ENCODE data around the gene CASP6.
"Not testable (repeated sequence)": the region's sequence is repeated elsewhere in the genome, so short reads cannot be mapped to it uniquely, and the experiment has no call there.

Gene CASP6

DNA sequence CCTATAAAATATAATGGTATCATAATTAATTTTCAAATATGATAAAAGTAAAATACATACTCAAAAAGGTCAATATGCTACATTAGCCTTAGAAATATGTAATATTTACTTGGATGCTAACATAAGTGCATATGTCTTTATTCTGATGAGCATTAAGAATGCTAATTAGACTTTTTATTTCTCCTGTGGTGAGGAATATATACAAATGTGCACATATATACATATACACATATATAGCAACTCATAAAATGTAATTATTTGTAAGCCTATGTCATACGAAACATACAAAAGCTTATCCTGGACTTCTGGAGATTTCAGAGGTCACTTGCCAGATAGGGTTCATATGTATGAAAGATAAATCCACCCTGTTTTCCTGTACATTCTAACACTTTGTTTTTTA, 15.5 kb upstream of the CASP6 start:
- DNase-seq: no peak

- DNase-seq: no peak
Measured at GRCh38 chr4:109713500-109713899, 10.3 kb upstream of the CASP6 start.

GRCh38 chr4:109708990-109709389, 5.7 kb upstream of the CASP6 start:
- no peak for DNase-seq

DNA sequence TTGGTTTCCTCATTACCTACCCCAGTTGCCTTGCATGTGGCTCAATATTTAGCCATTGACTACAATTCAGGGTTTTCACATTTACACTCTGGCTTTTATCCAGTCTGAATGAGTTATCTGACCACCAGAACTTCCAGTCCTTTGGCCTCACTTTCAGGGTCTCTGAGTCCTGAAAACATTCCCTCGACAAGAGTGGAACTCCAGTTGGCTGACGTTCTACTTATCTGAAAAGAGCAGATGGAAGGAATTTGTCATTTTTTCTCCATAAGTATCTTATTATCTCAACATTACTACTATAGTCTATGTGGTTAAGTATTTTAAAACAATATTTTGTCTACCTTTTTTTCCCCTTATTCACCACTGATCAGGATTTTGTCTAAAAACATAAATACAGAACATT, 5.2 kb upstream of the CASP6 start:
- no peak for DNase-seq

GRCh38 chr4:109703664-109704361, 568 bp upstream of the CASP6 start:
- no peak for DNase-seq

GRCh38 chr4:109701566-109702410, 1.5 kb downstream of the CASP6 start:
- no peak for DNase-seq

- no peak for DNase-seq
Measured at GRCh38 chr4:109699553-109700225, 3.6 kb downstream of the CASP6 start.

DNA sequence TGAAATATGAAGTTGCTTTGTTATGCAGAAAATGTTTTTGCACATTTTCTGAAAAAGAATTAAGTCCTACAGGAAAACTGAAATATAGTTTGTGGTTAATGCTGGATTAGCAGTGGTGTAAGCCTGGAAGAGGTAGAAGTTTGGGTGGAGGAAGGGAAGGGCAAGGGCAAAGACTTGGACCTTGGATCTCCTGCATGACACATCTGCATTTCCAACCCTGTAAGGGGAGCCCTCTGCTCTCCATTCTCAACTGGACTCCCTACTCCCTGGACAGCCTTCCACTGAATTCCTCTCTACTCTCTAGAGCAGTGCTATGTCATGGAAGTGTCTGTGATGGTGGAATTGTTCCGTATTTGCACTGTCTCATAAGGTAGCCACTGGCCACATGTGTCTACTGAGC, 4.6 kb downstream of the CASP6 start:
- DNase-seq: no peak

DNA sequence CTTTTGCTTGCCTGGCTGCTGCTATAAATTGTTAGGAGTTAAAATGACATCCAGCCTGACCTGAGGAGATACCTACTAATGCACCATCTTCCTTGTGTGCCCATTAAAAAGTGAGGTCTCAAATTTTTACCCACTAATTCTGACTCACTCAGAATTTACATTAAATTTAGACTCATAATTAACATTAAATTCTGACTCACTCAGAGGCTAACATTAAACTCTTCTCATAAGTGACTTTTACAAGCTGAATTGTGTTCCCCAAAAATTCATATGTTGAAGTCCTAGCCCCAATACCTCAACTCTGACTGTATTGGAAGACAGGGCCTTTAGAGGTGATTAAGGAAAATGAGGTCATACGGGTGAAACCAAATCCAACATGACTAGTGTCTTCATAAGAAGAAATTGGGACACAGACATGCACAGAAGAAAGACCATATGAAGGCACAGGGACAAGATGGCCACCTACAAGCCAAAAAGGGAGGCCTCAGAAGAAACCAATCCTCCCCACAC, 11.8 kb downstream of the CASP6 start:
- no peak for DNase-seq

- no peak for DNase-seq
Measured at GRCh38 chr4:109690690-109691410, 12.4 kb downstream of the CASP6 start.

DNA sequence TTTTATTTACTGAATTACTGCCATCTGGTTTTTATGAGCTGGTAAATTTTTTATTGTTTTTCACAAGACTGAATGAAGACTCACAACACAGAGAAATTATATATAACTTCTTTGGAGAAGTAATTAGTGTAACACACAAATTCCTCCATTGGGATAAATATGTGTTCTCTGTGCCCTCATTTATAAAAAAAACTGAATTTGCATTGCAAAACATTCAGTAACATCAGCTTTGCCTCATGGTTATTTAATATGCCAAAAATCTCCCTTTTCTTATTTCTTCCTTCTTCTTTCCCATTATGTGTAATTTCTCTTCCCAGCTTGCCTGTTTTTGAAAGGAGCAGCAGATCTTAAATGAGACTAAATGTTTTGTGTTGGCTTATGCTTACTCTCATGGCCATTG, 18.5 kb downstream of the CASP6 start:
- no peak for DNase-seq

DNA sequence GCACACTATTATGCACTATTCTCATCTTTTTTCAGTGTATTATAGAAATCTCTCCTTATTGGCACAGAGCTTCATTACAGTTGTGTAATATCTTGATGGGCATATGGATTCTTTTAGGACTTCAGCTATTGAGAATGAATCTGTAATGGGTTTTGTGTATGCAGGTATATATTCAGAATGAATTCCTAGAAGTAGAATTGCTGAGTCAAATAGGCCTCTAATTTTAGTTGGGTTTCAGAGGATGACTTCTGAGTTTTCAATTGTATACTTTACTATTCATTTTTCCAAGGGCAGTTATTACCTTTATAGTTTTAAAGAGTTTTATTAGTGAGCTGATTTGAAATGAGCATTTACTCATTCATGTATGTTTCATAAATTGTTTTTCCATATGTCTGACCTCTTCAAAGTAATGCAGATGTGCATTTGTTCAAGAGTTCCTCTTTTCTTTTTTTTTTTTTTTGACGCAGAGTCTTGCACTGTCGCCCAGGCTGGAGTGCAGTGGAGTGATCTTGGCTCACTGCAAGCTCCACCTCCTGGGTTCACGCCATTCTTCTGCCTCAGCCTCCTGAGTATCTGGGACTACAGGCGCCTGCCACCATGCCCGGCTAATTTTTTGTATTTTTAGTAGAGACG, 19.5 kb downstream of the CASP6 start:
- DNase-seq: no peak

DNA sequence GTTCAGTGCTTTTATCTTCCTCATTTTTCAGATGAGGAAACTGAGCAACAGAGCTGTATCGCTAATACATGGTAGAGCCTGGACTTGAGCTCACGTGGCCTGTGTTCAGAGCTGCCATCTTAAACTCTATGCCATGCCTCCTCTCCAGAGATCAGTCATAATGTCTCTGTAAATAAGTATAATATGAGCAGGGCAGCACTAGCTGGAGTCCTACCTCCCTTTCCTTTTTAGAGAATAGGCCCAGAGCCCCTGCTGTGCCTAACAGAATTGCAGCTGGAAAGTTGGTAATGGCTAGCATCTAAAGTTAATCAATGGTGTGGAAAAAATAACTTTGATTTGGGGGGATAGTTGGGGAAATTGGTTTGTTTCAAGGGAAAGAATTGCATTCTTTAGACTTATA, 20.4 kb downstream of the CASP6 start:
- no peak for DNase-seq

DNA sequence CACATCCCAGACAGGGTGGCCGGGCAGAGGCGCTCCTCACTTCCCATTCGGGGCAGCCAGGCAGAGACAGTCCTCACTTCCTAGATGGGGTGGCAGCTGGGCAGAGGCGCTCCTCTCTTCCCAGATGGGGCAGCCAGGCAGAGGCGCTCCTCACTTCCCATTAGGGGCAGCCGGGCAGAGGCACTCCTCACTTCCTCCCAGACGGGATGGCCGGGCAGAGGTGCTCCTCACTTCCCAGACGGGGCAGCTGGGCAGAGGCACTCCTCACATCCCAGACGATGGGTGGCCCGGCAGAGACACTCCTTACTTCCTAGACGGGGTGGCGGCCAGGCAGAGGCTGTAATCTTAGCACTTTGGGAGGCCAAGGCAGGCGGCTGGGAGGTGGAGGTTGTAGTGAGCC, 24.3 kb downstream of the CASP6 start:
- DNase-seq: not testable (repeated sequence)

- DNase-seq: not testable (repeated sequence)
Measured at GRCh38 chr4:109678472-109678871, 24.8 kb downstream of the CASP6 start.

- DNase-seq: no peak
Measured at GRCh38 chr4:109676886-109677285, 26.4 kb downstream of the CASP6 start.

DNA sequence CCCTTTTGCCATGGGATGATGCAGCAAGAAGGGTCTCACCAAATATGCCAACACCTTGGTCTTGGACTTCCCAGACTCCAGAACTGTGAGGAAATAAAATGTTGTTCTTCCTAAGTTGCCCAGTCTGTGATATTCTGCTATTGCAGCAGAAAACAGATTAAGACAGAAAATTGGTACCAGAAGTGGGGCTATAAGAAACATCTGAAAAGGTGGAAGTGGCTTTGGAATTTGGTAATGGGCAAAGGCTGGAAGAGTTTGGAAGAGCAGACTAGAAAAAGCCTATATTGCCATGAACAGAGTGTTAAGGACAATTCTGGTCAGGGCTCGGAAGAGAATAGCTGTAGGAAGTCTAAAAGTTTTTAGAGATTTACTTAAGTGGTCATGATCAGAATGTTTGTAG, 27.4 kb downstream of the CASP6 start:
- DNase-seq: no peak

- DNase-seq: no peak
Measured at GRCh38 chr4:109675181-109675580, 28.1 kb downstream of the CASP6 start.

DNA sequence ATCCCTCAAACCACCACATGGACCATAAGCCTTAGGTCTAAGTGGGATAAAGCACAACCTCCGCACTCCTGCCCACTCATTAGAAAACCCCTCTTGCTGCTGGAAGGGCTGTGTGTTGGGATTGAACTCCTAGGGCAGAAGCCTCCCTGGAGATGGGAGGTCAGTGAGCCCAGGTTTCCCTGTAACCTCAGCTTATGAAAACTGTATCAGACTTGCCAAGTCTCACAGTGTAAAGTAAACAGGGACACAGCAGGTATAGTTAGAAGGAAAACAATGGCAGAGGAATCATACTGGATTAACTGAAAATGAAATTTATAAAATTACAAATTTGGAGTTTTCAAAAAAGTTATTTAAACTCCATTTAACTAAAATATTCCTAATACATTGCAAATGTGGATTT, 29.9 kb downstream of the CASP6 start:
- DNase-seq: no peak

GRCh38 chr4:109672169-109672930, 30.9 kb downstream of the CASP6 start:
- DNase-seq: no peak

GRCh38 chr4:109671350-109671749, 31.9 kb downstream of the CASP6 start:
- DNase-seq: no peak
